WI38 (cell line): Measurements from ENCODE around the gene MTHFS.

ENCODE experiments used
- H3K4me3 ChIP-seq: 2 replicates; pipeline ENCODE4 v1.5.1; 2011; ENCODE audit warnings: low read depth, mild to moderate bottlenecking, control low read depth, low read length
- TF ChIP-seq, protein P1 (sequence below): IDR thresholded peaks from 2 replicates; pipeline ENCODE4 v1.5.1; 2012; ENCODE audit warnings: low read depth, mild to moderate bottlenecking, control low read depth, low read length

MTHFS gene

DNA sequence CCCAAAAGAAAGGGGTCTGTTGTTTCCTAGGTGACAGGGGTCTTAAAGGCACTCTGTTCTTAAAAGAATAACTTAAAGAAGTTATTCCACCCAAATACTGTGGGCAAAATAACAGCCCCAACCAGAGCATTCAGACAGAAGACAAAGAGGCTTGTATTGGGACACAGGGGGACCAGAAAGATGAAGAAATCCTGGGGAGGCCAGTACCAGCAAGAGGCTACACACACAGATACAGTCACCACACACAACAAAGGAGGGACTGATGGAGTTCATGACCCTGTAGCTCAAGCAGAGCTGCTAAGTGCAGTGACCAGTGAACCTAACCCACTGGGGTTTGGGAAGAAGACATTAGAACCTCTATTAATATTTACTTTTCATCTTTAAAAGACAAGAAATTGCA is 59.0 kb downstream of the MTHFS start:
- no peak overlapping the region for H3K4me3 ChIP-seq
- TF ChIP-seq, protein P1, sequence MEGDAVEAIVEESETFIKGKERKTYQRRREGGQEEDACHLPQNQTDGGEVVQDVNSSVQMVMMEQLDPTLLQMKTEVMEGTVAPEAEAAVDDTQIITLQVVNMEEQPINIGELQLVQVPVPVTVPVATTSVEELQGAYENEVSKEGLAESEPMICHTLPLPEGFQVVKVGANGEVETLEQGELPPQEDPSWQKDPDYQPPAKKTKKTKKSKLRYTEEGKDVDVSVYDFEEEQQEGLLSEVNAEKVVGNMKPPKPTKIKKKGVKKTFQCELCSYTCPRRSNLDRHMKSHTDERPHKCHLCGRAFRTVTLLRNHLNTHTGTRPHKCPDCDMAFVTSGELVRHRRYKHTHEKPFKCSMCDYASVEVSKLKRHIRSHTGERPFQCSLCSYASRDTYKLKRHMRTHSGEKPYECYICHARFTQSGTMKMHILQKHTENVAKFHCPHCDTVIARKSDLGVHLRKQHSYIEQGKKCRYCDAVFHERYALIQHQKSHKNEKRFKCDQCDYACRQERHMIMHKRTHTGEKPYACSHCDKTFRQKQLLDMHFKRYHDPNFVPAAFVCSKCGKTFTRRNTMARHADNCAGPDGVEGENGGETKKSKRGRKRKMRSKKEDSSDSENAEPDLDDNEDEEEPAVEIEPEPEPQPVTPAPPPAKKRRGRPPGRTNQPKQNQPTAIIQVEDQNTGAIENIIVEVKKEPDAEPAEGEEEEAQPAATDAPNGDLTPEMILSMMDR = no peak

DNA sequence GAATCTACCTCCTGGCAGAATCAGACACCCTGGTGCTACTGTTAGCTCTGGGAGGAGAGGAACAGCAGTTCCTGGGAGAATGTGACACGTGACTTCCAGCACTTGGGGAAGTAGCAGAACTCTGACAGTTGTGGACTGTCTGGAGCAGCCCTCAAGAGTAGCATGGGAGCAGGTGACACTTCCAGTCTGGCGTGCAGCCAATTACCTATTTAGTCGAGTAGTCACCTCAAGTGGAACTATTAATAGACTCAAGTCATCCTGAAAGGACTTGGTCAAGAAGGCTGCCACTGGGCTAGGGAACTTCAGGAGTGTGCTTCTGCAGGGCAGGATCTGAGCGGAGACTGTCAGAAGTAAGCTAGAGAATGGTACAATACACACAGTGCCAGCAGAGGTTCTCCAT is 62.3 kb downstream of the MTHFS start:
- TF ChIP-seq, protein P1 = no peak
- no peak overlapping the region for H3K4me3 ChIP-seq

DNA sequence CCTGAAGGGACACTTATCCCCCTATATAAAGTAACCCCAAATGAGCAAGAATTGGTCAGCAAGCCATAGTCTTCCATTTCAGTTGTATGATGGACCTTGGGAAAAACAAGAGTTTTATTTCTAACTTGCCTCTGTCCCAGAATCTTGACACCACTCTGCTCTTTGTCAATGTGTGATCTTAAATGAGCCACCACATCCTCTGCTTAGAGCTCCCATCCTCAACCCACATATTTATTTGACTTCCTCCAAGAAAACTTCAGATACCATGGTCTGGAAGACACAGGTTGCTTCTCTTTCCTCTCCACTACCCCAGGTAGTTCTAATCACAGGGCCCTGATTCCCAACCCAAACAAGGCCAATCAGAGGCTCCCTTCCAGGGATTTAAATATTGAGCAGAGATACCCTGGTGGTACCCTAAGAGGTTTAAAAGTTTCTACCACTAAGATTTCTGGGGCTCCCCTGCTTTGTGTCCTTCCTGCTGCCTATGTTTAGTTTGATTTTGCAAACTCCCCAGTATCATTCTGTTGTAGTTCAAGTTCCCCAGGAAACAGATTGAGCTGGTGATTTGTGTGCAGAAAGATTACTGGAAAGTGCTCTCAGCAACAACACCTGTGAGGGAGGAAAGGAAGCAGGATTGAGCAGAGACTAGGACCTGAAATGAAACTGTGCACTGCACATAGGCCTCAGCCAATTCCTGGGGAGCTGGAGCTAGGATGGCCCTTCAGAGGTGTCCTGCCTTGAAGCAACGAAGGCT is 64.3 kb downstream of the MTHFS start:
- H3K4me3 ChIP-seq = no peak overlapping the region
- TF ChIP-seq, protein P1 = no peak

DNA sequence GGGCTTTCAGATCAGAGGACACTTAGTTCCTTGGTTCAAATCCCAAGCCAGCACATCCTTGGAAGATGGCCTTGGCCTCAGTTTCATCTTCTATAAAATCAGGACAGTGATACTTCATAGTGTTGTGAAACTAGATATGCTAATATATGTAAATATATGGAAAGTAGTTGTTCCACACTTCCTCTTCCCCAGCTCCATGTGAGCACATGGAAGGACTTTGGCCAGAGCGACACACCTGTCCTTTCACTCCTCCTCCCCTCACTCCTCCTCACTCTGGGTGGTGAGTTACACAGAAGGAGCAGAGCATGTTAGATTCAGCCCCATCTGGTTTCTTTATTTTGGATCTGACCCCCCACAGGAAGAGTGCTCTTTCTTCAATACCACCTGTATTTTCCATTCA is 65.2 kb downstream of the MTHFS start:
- H3K4me3 ChIP-seq = no peak overlapping the region
- TF ChIP-seq, protein P1 = no peak

DNA sequence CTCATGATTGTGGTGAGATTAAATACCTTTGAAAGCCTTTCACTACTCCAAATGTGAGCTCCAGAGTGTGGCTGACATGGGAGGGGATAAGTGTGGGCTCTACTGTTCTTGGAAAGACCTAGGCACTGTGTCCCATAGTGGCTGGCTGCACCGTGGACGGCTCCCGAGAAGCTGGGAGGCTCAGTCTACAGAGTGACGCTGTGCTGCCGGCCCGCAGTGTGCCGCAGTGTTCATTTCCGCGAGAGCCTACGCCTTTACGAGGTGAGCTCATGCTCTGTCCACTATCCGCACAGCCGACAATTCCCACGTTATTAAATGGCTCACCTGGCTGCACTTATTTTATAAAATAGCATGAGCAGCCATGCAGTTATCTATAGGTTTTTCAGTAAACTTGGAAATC is 66.9 kb downstream of the MTHFS start:
- TF ChIP-seq, protein P1 = no peak
- no peak overlapping the region for H3K4me3 ChIP-seq

DNA sequence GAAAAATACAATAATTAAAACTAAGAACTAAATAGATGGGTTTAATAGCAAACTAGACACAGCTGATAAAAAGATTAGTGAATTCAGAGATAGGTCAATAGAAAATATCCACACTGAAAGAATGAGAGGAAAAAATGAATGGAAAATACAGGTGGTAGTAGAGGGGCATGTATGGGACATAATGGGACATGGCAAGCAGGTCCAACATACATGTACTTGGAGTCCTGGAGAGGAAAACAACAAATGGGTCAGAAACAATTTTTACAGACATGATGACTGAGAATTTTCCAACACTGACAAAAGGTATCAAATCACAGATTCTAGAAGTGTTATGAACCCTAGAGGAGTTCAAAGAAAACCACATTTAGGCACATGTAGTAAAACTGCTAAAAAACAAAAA is 68.4 kb downstream of the MTHFS start:
- no peak overlapping the region for H3K4me3 ChIP-seq
- TF ChIP-seq, protein P1 = no peak

DNA sequence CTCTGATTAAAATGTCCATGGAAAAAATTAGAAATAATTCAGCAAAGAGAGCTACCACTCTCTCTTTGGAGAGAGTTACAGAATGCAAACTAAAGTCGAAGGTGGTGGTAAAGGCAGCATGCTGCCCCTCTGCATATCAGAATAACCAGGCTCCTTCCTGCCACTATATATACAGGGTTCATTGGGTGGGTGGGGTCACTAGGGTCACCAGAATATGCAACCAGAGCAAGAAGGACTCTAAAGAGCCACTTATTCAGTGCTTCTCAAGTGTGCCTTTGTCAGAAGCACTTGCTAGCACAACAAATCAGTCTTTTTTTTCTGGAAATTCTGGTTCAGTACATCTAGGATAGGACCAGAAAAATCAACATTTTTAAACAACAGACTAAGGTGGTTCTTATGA is 70.0 kb downstream of the MTHFS start:
- no peak overlapping the region for H3K4me3 ChIP-seq
- TF ChIP-seq, protein P1 = no peak
